Neural cell (in vitro differentiated cells): Measurements from ENCODE around the gene KRTAP4-5. TPM values are rescaled to one million over a fixed set of nuclear protein-coding genes. Genes with fewer than 3 reads are reported as not detected.

ENCODE experiments used
- H2AFZ ChIP-seq: fragments of 200-600, 300-800 bp; sonication (generic), shearing (Covaris generic); 2 replicates; pipeline ENCODE4 v1.6.0; 2014; ENCODE audit warnings: low read depth, mild to moderate bottlenecking, antibody characterized with exemption, low read length, moderate library complexity
- H3F3A ChIP-seq: fragments of 200-600 bp; shearing (Covaris generic); 2 replicates; pipeline ENCODE4 v1.6.1; 2016; ENCODE audit warnings: mild to moderate bottlenecking, moderate library complexity, mixed read lengths, antibody characterized with exemption, low read length; ENCODE audit not compliant: insufficient read depth, poor library complexity, severe bottlenecking
- H3K27ac ChIP-seq: fragments of 200-600, 300-800 bp; sonication (generic), shearing (Covaris generic); 2 replicates; pipeline ENCODE4 v1.5.1; 2014; ENCODE audit warnings: mild to moderate bottlenecking, low read length, moderate library complexity
- H3K27me3 ChIP-seq: fragments of 300-800, 200-600 bp; sonication (generic), shearing (Covaris generic); 2 replicates; pipeline ENCODE4 v1.6.0; 2014; ENCODE audit warnings: mild to moderate bottlenecking, low read depth, low read length, moderate library complexity; ENCODE audit not compliant: insufficient read depth
- H3K36me3 ChIP-seq: fragments of 300-800, 200-600 bp; sonication (generic), shearing (Covaris generic); 2 replicates; pipeline ENCODE4 v1.5.1; 2014; ENCODE audit warnings: mild to moderate bottlenecking, antibody characterized with exemption, low read length, moderate library complexity; ENCODE audit not compliant: insufficient read depth
- H3K4me2 ChIP-seq: fragments of 300-800, 200-600 bp; sonication (generic), shearing (Covaris generic); 2 replicates; pipeline ENCODE4 v1.6.0; 2014; ENCODE audit warnings: mild to moderate bottlenecking, low read length
- H3K4me3 ChIP-seq: fragments of 300-800, 200-600 bp; sonication (generic), shearing (Covaris generic); 2 replicates; pipeline ENCODE4 v1.5.1; 2014; ENCODE audit warnings: mild to moderate bottlenecking, low read length, moderate library complexity
- H3K79me2 ChIP-seq: fragments of 200-600 bp; shearing (Covaris generic); replicated peaks from 2 replicates; pipeline ENCODE4 v1.6.0; 2014; ENCODE audit warnings: mild to moderate bottlenecking, low read length, moderate library complexity; ENCODE audit not compliant: insufficient read depth
- H3K9ac ChIP-seq: fragments of 300-800, 200-600 bp; sonication (generic), shearing (Covaris generic); 2 replicates; pipeline ENCODE4 v1.6.1; 2016; ENCODE audit warnings: mild to moderate bottlenecking, low read length, mixed read lengths
- H3K9me2 ChIP-seq: fragments of 200-600 bp; shearing (Covaris generic); 2 replicates; pipeline ENCODE4 v1.6.1; 2016; ENCODE audit warnings: mild to moderate bottlenecking, low read length, mixed read lengths; ENCODE audit not compliant: insufficient read depth
- H3K9me3 ChIP-seq: fragments of 200-600, 300-800 bp; sonication (generic), shearing (Covaris generic); 2 replicates; pipeline ENCODE4 v1.6.1; 2016; ENCODE audit warnings: mild to moderate bottlenecking, mixed run types, low read length, moderate library complexity, mixed read lengths
- H4K20me1 ChIP-seq: fragments of 200-600 bp; shearing (Covaris generic); 2 replicates; pipeline ENCODE4 v1.6.1; 2016; ENCODE audit warnings: mild to moderate bottlenecking, mixed run types; ENCODE audit not compliant: insufficient read depth
- CTCF ChIP-seq: fragments of 450-650 bp; IDR thresholded peaks from 2 replicates; pipeline ENCODE4 v1.5.1; 2014; ENCODE audit warnings: antibody characterized with exemption, mild to moderate bottlenecking, moderate library complexity; ENCODE audit not compliant: poor library complexity, severe bottlenecking
- EP300 ChIP-seq: fragments of 450-650 bp; conservative IDR thresholded peaks from 2 replicates; pipeline ENCODE4 v1.6.1; 2014; ENCODE audit warnings: antibody characterized with exemption, mild to moderate bottlenecking, moderate library complexity; ENCODE audit not compliant: poor library complexity, severe bottlenecking
- EZH2 ChIP-seq: fragments of 200-600, 300-800 bp; shearing (Covaris generic), sonication (generic); IDR thresholded peaks from 2 replicates; pipeline ENCODE4 v1.6.1; 2014; ENCODE audit warnings: antibody characterized with exemption, low read length, borderline replicate concordance, mild to moderate bottlenecking; ENCODE audit not compliant: insufficient read depth, poor library complexity, severe bottlenecking
- MXI1 ChIP-seq: fragments of 450-650 bp; conservative IDR thresholded peaks from 2 replicates; pipeline ENCODE4 v1.6.1; 2014; ENCODE audit warnings: antibody characterized with exemption, mild to moderate bottlenecking; ENCODE audit not compliant: poor library complexity, severe bottlenecking
- POLR2AphosphoS5 ChIP-seq: IDR thresholded peaks from 2 replicates; pipeline ENCODE4 v1.6.1; 2012
- RAD21 ChIP-seq: fragments of 450-650 bp; conservative IDR thresholded peaks from 2 replicates; pipeline ENCODE4 v1.6.1; 2014; ENCODE audit warnings: antibody characterized with exemption, mild to moderate bottlenecking, moderate library complexity
- REST ChIP-seq: IDR thresholded peaks from 2 replicates; pipeline ENCODE4 v1.6.1; 2012; ENCODE audit warnings: borderline replicate concordance
- SMC3 ChIP-seq: fragments of 450-650 bp; conservative IDR thresholded peaks from 2 replicates; pipeline ENCODE4 v1.6.1; 2014; ENCODE audit warnings: antibody characterized with exemption, mild to moderate bottlenecking, moderate library complexity; ENCODE audit not compliant: poor library complexity
- TAF1 ChIP-seq: IDR thresholded peaks from 2 replicates; pipeline ENCODE4 v1.6.1; 2012; ENCODE audit warnings: low read depth
- polyA plus RNA-seq: library from polyadenylated mRNA; depleted of rRNA; stranded (reverse); fragments of >200 nt; gene quantifications from 2 replicates; pipeline ENCODE4 v1.2.3, GENCODE V29; 2014

Gene KRTAP4-5
- polyA plus RNA-seq, 1 donor from 2014 or later, result not detected

- Histone ChIP-seq H3K4me2 (no peak overlapping the region), H4K20me1 (no peaks in the 10 kb centered on the region), H2AFZ (no peak overlapping the region), H3K27ac (no peak overlapping the region), H3F3A (no peaks in the 10 kb centered on the region), H3K27me3 (no peaks in the 10 kb centered on the region), H3K79me2 (no peaks in the 10 kb centered on the region), H3K9me2 (no peaks in the 10 kb centered on the region), H3K4me3 (no peak overlapping the region), H3K9me3 (no peaks in the 10 kb centered on the region), H3K36me3 (no peaks in the 10 kb centered on the region), H3K9ac (no peak overlapping the region)
- no peak for TF ChIP-seq SMC3
Measured at GRCh38 chr17:41133880-41134735, 15.5 kb downstream of the KRTAP4-5 start.

- H3K27me3 ChIP-seq, result no peaks in the 10 kb centered on the region
- no peak overlapping the region for H3K27ac ChIP-seq
- TF ChIP-seq CTCF, result no peak
- no peak for TF ChIP-seq REST
- TF ChIP-seq EP300, result no peak
- TF ChIP-seq TAF1, result no peak
- TF ChIP-seq RAD21, result no peak
- TF ChIP-seq SMC3, result no peak
- no peak for TF ChIP-seq EZH2
- no peak for TF ChIP-seq MXI1
- TF ChIP-seq POLR2AphosphoS5, result no peak
- no peaks in the 10 kb centered on the region for H4K20me1 ChIP-seq
- H3K36me3 ChIP-seq, result no peaks in the 10 kb centered on the region
- no peaks in the 10 kb centered on the region for H3F3A ChIP-seq
- no peak overlapping the region for H2AFZ ChIP-seq
- no peak overlapping the region for H3K4me3 ChIP-seq
- no peak overlapping the region for H3K9ac ChIP-seq
- no peak overlapping the region for H3K4me2 ChIP-seq
- no peaks in the 10 kb centered on the region for H3K9me3 ChIP-seq
- no peaks in the 10 kb centered on the region for H3K79me2 ChIP-seq
- H3K9me2 ChIP-seq, result no peaks in the 10 kb centered on the region
Measured at GRCh38 chr17:41131979-41132378, 17.6 kb downstream of the KRTAP4-5 start.
